Natural killer cell (primary cell): ENCODE measurements around the gene IL1A. TPM values are rescaled to one million over a fixed set of nuclear protein-coding genes. Genes with fewer than 3 reads are reported as not detected.

ENCODE experiments used
- ATAC-seq, 3 donors: fragments of 150-1000 bp in 2 of 3; fragments of 200-7000 bp in 1 of 3; cut with Tn5 transposase; 1 replicate in 1 of 3; 2 replicates in 2 of 3; pipeline ENCODE4 v1.10.0; 2021; ENCODE audit warnings: mild to moderate bottlenecking in 2 of 3, moderate library complexity in 2 of 3
- DNase-seq, 2 donors: peaks; one replicate each; pipeline versions ENCODE4 v3.0.0 to v3.0.0-alpha.2; 2013 to 2021; ENCODE audit warnings: mixed read lengths in 1 of 2
- H3K27ac ChIP-seq: one replicate; pipeline ENCODE4 v1.5.1; 2013; ENCODE audit warnings: mild to moderate bottlenecking, low read length
- H3K27me3 ChIP-seq: one replicate; pipeline ENCODE4 v1.6.1; 2013; ENCODE audit warnings: low read length; ENCODE audit not compliant: control insufficient read depth, insufficient read depth
- H3K36me3 ChIP-seq: one replicate; pipeline ENCODE4 v1.6.1; 2013; ENCODE audit warnings: low read length; ENCODE audit not compliant: control insufficient read depth, insufficient read depth
- H3K4me1 ChIP-seq: one replicate; pipeline ENCODE4 v1.6.1; 2013; ENCODE audit warnings: low read length; ENCODE audit not compliant: control insufficient read depth, insufficient read depth
- H3K4me3 ChIP-seq: one replicate; pipeline ENCODE4 v1.5.1; 2013; ENCODE audit warnings: low read length
- H3K9me3 ChIP-seq: one replicate; pipeline ENCODE4 v1.6.1; 2013; ENCODE audit warnings: low read length; ENCODE audit not compliant: control insufficient read depth, insufficient read depth
- H3K27ac Mint-ChIP-seq, 2 donors: one replicate each; pipeline ENCODE4 v1.8.0; 2022; ENCODE audit warnings: mild to moderate bottlenecking in 2 of 2, mixed read lengths in 2 of 2, moderate library complexity in 1 of 2
- H3K27me3 Mint-ChIP-seq, 2 donors: one replicate each; pipeline ENCODE4 v1.8.0; 2022; ENCODE audit warnings: low read depth in 2 of 2, mixed read lengths in 2 of 2
- H3K36me3 Mint-ChIP-seq: one replicate; pipeline ENCODE4 v1.8.0; 2022; ENCODE audit warnings: mixed read lengths
- H3K4me1 Mint-ChIP-seq, 2 donors: one replicate each; pipeline ENCODE4 v1.8.0; 2022; ENCODE audit warnings: mixed read lengths in 2 of 2
- H3K4me3 Mint-ChIP-seq: one replicate; pipeline ENCODE4 v1.8.0; 2022; ENCODE audit warnings: mild to moderate bottlenecking, moderate library complexity, mixed read lengths
- H3K9me3 Mint-ChIP-seq, 2 donors: one replicate each; pipeline ENCODE4 v1.8.0; 2022; ENCODE audit warnings: mixed read lengths in 2 of 2
- WGBS: methylation state at CpG from one replicate; pipeline ENCODE4 v1.1.7; 2013; ENCODE audit warnings: missing lambda C conversion rate; ENCODE audit not compliant: insufficient coverage; 5-methylcytosine and 5-hydroxymethylcytosine counted together
- intact Hi-C: fragments of 100-400 bp; cut with micrococcal nuclease; formaldehyde crosslinking; loops from one replicate; pipeline ENCODE4 v1.14.2; 2022
- total RNA-seq, 4 donors: library from RNA; stranded (reverse); fragments of 120-200 nt in 1 of 4; gene quantifications; one replicate each; pipeline versions ENCODE4 v1.2.3 to v1.2.4, GENCODE V29; 2013 to 2022
- TF ChIP-seq, protein P1 (sequence below): fragments of 200-600 bp; IDR thresholded peaks from one replicate; pipeline ENCODE4 v1.8.0; 2022; ENCODE audit warnings: antibody characterized with exemption

IL1A gene
- total RNA-seq, 3 donors from 2014 or later (not counting 1 experiment from before 2014, with no cell fraction given): 0.45 to 1.6 TPM; not detected in 1

DNA sequence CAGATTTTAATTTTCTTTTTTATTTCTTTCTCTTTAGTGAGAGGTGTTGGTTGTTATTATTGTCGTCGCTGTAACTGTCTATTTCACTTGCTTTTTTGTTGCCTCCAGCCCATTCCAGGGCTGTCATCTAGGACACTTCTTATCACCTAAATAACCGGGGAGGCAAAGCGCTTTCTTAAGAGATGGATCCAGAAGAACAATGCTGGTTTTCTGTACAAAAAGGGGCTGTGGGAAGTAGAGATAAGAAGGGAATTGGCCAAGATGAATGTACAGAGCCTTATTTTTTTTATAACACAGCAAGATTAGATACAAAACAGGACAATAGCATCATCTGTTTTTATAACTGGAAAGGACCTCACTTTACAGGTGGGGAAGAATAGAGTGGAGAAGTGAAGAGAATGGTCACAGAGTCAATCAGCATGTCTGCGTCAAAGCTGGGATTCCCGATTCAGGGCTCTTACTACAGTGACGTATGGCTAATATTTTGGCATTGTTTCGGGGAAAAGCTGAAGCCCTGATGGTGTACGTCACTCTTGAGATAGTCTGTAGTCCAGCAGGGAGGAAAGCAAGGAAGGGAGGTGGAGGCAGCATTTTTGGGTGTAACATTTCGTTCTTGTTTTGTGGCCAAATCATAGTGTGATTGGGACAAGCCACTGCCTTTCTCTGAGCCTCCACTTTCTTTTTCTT, 29.1 kb upstream of the IL1A start:
- TF ChIP-seq, protein P1, sequence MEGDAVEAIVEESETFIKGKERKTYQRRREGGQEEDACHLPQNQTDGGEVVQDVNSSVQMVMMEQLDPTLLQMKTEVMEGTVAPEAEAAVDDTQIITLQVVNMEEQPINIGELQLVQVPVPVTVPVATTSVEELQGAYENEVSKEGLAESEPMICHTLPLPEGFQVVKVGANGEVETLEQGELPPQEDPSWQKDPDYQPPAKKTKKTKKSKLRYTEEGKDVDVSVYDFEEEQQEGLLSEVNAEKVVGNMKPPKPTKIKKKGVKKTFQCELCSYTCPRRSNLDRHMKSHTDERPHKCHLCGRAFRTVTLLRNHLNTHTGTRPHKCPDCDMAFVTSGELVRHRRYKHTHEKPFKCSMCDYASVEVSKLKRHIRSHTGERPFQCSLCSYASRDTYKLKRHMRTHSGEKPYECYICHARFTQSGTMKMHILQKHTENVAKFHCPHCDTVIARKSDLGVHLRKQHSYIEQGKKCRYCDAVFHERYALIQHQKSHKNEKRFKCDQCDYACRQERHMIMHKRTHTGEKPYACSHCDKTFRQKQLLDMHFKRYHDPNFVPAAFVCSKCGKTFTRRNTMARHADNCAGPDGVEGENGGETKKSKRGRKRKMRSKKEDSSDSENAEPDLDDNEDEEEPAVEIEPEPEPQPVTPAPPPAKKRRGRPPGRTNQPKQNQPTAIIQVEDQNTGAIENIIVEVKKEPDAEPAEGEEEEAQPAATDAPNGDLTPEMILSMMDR: no peak
- intact Hi-C loops: no loop called here
- Mint-ChIP-seq H3K9me3 (no peaks in the 10 kb centered on the region), H3K27ac (no peak overlapping the region), H3K4me3 (no peak overlapping the region), H3K36me3 (no peaks in the 10 kb centered on the region), H3K4me1 (peaks cover 6 to 18% of the 10 kb centered on the region in 2 donors), H3K27me3 (no peaks in the 10 kb centered on the region)
- Histone ChIP-seq H3K4me1 (peaks cover 9% of the 10 kb centered on the region), H3K9me3 (no peaks in the 10 kb centered on the region), H3K4me3 (no peak overlapping the region), H3K27ac (no peak overlapping the region), H3K36me3 (no peaks in the 10 kb centered on the region), H3K27me3 (no peaks in the 10 kb centered on the region)
- no peak for DNase-seq
- ATAC-seq: no peak
- 96% methylated on average over 8 of the region's 10 CpGs for WGBS

- 78% methylated on average over 13 of the region's 14 CpGs for WGBS
- intact Hi-C loops: no loop called here
- H3K36me3 ChIP-seq: no peaks in the 10 kb centered on the region
- no peak for ATAC-seq
- no peak overlapping the region for H3K4me3 ChIP-seq
- no peak overlapping the region for H3K27ac ChIP-seq
- no peaks in the 10 kb centered on the region for H3K9me3 ChIP-seq
- Mint-ChIP-seq H3K4me3 (no peak overlapping the region), H3K27me3 (no peaks in the 10 kb centered on the region), H3K36me3 (no peaks in the 10 kb centered on the region), H3K9me3 (no peaks in the 10 kb centered on the region), H3K27ac (peak overlapping the region in 1 of 2 donors; percentile 31), H3K4me1 (peaks cover 6 to 18% of the 10 kb centered on the region in 2 donors)
- no peaks in the 10 kb centered on the region for H3K27me3 ChIP-seq
- peaks cover 9% of the 10 kb centered on the region for H3K4me1 ChIP-seq
- DNase-seq: no peak
- TF ChIP-seq, protein P1: no peak
These were observed 28.3 kb upstream of the IL1A start for GRCh38 chr2:112812318-112813267.

DNA sequence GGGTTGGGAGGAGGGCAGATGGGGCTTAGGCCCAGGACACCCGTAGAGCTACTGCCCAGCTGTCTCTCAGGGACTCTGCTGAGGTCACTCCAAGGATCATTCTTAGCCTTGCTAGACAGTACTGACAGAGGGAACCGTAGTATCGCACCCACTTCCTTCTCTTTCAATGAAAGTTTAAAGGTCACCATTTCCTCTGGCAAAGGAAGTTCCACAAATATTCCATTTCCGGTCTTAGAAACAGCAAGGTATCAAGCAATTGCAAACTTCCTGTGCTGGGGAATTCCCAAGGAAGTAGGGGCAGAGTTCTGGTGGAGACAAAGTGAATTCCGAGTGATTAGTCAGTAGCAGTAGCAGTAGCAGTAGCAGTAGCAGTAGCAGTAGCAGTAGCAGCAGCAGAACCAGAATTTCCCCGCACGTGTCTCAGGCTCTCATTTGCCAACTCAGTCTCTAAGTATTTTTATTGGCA, 27.6 kb upstream of the IL1A start:
- TF ChIP-seq, protein P1: no peak
- 52% methylated on average over 7 of the region's 7 CpGs for WGBS
- Histone ChIP-seq H3K9me3 (no peaks in the 10 kb centered on the region), H3K4me3 (no peak overlapping the region), H3K27ac (no peak overlapping the region), H3K27me3 (no peaks in the 10 kb centered on the region), H3K36me3 (no peaks in the 10 kb centered on the region), H3K4me1 (peaks cover 9% of the 10 kb centered on the region)
- DNase-seq (peak in 1 of 2 donors; percentile 32), ATAC-seq (peak in 2 of 3 donors; percentile 32 to 34)
- no peak overlapping the region for H3K4me3 Mint-ChIP-seq
- H3K27me3 Mint-ChIP-seq: no peaks in the 10 kb centered on the region
- peak overlapping the region in 1 of 2 donors; percentile 31 for H3K27ac Mint-ChIP-seq
- H3K9me3 Mint-ChIP-seq: no peaks in the 10 kb centered on the region
- intact Hi-C loops: no loop called here
- H3K4me1 Mint-ChIP-seq: peaks cover 6 to 18% of the 10 kb centered on the region in 2 donors
- H3K36me3 Mint-ChIP-seq: no peaks in the 10 kb centered on the region
